ENCODE data around the gene TAGAP.
"Not testable (repeated sequence)": the region's sequence is repeated elsewhere in the genome, so short reads cannot be mapped to it uniquely, and the experiment has no call there.

TAGAP gene

GRCh38 chr6:159017757-159018559, 26.8 kb downstream of the TAGAP start:
- DNase-seq (ENCODE audit: low read depth in 2 of 2, low spot score in 1 of 2): no peak

- DNase-seq (ENCODE audit: low read depth in 2 of 2, low spot score in 1 of 2): no peak
Observed at GRCh38 chr6:159014406-159014805, 30.4 kb downstream of the TAGAP start.

GRCh38 chr6:159013229-159013628, 31.6 kb downstream of the TAGAP start:
- DNase-seq (ENCODE audit: low read depth in 2 of 2, low spot score in 1 of 2): no peak

DNA sequence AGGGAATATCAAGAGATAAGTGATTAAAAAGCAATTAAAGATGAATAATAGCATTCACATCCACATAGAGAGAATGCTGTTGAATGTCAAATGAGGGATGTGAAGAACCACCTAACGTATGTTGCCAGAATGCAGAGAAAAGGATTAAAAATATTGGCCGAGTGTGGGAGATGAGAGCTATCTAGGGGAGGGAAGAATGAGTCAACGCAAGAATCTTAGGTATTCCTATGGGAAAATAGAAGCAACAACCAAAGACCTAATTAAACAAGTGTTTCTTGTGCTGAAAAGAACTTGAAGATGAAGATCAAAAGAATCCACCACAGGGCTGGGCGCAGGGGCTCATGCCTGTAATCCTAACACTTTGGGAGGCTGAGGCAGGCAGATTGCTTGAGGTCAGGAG, 32.6 kb downstream of the TAGAP start:
- DNase-seq (ENCODE audit: low read depth in 2 of 2, low spot score in 1 of 2): no peak

DNA sequence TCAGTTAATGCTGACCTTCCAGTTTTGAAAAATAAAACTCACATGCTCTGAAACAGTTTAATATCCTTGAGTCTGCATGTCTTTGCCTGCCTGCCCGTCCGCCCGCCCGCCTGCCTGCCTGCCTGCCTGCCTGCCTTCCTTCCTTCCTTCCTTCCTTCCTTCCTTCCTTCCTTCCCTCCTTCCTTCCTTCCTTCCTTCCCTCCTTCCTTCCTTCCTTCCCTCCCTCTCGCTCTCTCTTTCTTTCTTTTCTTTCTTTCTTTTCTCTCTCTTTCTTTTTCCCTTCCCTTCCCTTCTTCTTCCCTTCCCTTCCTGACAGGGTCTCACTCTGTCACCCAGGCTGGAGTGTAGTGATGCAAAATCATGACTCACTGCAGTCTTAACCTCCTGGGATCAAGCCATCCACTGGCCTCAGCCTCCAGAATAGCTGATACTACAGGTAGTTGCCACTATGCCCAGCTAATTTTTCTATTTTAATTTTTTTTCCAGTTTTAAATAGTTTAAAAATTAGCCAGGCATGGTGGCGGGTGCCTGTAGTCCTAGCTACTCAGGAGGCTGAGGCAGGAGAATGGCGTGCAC, 34.7 kb downstream of the TAGAP start:
- not testable (repeated sequence) for DNase-seq (ENCODE audit: low read depth in 2 of 2, low spot score in 1 of 2)

DNA sequence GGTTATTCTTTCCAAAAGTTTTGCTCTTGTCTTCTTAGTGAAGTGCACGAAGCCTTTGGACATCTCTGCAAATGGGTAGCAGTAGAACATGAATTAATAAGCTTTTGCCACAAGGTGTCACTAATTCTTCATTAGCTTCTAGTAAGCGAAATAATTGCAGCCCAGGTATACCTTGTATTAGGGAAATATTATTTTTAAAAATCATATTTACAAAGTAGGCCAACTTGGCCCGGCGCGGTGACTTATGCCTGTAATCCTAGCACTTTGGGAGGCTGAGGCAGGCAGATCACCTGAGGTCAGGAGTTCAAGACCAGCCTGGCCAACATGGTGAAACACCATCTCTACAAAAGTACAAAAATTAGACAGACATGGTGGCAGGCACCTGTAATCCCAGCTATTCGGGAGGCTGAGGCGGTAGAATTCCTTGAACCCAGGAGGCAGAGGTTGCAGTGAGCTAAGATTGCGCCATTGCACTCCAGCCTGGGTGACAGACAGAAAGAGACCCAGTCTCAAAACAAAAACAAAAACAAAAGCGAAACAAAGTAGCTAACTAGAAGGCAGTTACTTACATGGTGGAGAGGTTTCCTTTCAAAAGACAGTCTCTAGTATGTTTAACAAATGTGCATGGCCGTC, 36.0 kb downstream of the TAGAP start:
- no peak for DNase-seq (ENCODE audit: low read depth in 2 of 2, low spot score in 1 of 2)

DNA sequence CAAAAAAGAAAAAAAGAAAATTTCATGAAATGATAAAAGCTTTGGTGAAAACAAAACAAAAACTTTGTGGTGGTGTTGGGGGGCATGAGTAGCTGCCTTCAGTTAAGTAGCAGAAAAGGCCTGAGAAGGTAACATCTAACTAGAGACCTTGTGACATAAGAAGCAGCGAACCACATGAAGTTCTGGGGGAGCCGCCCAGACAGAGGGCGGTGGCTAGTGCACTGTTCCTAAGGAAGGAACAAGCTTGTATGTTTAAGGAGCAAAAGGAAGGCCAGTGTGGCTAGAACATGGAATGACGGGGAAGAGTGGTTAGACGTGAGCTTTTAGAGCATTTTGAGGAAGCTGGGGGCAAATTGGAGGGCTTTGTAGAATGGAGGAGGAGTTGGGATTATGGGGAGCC, 37.3 kb downstream of the TAGAP start:
- no peak for DNase-seq (ENCODE audit: low read depth in 2 of 2, low spot score in 1 of 2)

DNA sequence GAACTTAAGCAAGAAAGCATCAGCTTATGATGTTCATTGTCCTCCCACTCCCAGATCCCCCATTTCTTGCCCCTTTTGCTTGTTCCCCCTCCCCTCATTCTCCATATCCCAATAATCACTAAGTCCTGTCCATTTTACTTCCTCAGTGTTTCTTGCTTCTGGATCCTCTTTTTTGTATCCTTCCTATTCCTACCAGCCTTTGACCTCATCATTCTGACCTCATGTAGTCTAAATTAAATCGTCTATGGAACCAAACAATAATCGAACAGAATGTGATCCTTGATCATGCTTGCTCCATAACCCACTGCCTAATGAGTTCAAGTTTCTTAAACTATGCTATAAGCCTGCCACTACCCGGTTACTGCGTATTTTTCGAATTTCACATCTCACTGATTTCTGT, 39.4 kb downstream of the TAGAP start:
- DNase-seq (ENCODE audit: low read depth in 2 of 2, low spot score in 1 of 2): no peak

DNA sequence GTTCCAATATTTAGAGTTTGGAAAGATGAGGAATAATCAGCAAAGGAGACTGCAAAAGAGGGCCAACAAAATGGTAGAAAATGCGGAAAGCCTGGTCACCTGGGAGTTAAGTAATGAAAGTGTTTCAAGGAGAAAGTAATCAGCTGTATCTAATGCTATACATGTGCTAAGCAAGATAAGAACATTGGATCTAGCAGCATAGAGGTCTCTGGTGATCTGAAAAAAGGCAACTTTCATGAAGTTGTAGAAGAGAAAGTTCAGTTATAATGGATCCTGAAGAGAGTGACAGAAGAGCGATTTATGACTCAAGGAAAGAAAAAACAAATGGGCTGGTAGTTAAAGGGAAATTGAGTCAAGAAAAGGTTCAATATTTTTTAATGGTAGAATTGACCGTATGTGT, 40.2 kb downstream of the TAGAP start:
- no peak for DNase-seq (ENCODE audit: low read depth in 2 of 2, low spot score in 1 of 2)

GRCh38 chr6:159002432-159003155, 42.2 kb downstream of the TAGAP start:
- no peak for DNase-seq (ENCODE audit: low read depth in 2 of 2, low spot score in 1 of 2)

DNA sequence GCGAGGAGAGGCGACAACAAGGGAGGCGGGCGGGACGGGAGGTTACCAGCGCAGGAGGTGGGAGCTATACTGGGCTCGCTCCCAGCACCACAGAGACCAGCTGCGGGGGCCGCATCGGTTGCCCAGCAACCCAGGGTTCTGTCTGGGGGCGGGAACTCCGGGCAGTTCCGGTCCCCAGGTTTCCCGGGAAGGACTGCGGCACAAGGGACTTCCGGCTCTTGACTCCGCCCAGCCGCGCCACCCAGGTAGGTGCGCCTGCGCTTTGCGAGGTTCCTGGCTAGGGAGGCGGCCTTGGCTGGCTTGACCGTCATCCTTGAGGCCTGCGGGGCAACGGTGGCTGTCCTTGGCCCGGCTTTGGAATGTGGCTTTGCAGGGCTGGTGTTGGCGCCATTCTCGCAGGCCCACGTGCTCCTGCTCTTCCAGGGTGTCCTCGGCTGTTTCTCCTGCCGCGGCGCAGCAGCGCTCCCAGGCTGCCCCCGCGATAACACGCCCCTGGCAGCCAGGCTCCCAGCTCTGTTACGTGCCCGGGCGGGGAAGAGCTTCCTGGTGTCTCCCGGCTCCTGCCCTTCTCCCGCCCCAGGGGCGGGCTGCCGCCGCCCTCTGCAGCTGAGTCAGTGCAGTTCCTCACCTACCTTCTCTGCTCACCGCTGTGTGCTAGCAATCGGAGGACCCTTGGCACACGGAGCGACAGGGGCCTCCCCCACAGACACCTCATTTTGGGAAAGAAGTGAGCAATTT, 45.0 kb downstream of the TAGAP start, which contains the start of gene RSPH3:
RSPH3 (minus strand) TSS at position 537 of the 738 bp plus-strand sequence. CDS start 652 bp downstream, outside the sequence.
- peak; percentile 81 to 86 for DNase-seq (ENCODE audit: low read depth in 2 of 2, low spot score in 1 of 2)

DNA sequence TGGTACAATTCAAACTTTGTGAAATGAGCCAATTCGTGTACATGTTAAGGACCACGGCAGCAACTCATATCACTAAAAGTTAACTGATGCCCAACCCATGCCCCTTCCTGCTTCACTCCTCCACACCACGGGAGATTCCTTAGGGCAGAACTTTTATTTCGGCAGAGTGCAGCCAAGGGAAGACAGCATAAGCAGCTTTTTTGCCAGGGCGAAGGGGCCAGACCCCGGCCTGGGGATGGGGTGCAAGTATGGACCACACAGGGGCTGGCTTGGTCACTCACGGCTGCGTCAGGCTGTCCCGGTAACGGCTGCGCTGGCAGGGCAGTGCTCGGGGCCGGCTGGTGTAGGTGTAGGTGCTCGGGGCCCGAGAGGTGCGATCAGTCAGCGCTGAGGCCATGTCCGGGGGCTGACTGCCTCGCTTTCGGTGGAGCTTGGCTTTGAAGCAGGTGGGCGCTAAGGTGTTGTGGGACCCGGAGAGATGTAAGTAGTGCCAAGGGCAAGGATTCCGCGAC, 45.6 kb downstream of the TAGAP start:
- DNase-seq (ENCODE audit: low read depth in 2 of 2, low spot score in 1 of 2): no peak

GRCh38 chr6:158996856-158997255, 47.9 kb downstream of the TAGAP start:
- DNase-seq (ENCODE audit: low read depth in 2 of 2, low spot score in 1 of 2): no peak

DNA sequence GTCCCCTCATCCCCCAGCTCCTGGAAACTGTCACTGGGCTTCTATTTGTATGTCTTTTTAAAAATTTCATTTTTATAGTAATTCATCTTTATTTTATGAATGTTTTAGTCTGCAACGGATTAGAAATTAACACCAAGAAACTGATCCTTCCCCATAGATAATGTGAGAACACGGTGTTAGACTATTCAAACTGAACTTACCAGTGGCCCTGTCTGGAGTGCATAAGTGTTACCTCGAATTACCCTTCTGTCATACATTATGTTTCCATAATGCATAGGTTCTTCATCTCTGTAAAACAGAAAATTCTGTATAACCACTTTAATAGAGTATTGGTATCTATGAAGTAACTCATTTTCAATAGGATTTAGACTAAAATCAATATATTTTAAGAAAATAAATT, 51.2 kb downstream of the TAGAP start:
- no peak for DNase-seq (ENCODE audit: low read depth in 2 of 2, low spot score in 1 of 2)

DNA sequence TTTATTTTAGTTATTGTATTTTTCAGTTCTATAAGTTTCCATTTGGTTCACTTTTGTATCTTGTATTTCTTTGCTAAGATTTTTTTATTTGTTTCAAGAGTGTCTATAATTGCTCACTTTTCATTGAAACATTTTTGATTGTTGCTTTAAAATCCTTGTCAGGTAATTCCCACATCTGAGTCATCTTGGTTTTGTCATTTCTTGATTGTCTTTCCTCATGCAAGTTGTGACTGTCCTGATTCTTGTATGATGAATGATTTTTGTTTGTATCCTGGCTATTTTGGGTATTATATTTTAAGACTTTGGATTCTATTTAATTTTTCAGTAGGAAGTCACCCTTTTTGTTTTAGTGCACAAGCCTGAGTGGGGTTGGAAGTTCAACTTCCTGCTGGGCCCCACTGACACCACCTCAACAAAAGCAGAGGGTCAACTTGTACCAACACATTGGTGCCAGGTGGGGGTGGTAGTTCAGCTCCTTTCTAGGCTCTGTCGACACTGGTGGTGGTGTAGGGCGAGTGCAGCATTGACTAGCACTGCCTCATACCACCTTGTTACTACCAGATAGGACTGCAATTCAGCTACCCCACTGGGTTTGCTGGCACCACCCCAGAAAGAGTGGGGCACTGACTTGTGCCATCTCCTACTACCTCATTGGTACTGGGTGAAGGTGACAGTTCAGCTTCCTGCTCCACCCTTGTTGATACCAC, 53.6 kb downstream of the TAGAP start:
- no peak for DNase-seq (ENCODE audit: low read depth in 2 of 2, low spot score in 1 of 2)

- DNase-seq (ENCODE audit: low read depth in 2 of 2, low spot score in 1 of 2): not testable (repeated sequence)
Observed at GRCh38 chr6:158989711-158990110, 55.1 kb downstream of the TAGAP start.

GRCh38 chr6:158988477-158988876, 56.3 kb downstream of the TAGAP start:
- no peak for DNase-seq (ENCODE audit: low read depth in 2 of 2, low spot score in 1 of 2)

- DNase-seq (ENCODE audit: low read depth in 2 of 2, low spot score in 1 of 2): no peak
Observed at GRCh38 chr6:158987657-158988056, 57.1 kb downstream of the TAGAP start.

Data from stimulated activated CD8-positive, alpha-beta memory T cell treated with anti-CD3 and anti-CD28 coated beads, Interleukin-4, amount 100 ng/mL, for 4 hours (primary cell).